Neural cell (in vitro differentiated cells): Measurements from ENCODE around the gene TARBP2. TPM values are rescaled to one million over a fixed set of nuclear protein-coding genes. Genes with fewer than 3 reads are reported as not detected.

Source experiments
- H2AFZ ChIP-seq: fragments of 200-600, 300-800 bp; sonication (generic), shearing (Covaris generic); 2 replicates; pipeline ENCODE4 v1.6.0; 2014; ENCODE audit warnings: low read depth, mild to moderate bottlenecking, antibody characterized with exemption, low read length, moderate library complexity
- H3F3A ChIP-seq: fragments of 200-600 bp; shearing (Covaris generic); 2 replicates; pipeline ENCODE4 v1.6.1; 2016; ENCODE audit warnings: mild to moderate bottlenecking, moderate library complexity, mixed read lengths, antibody characterized with exemption, low read length; ENCODE audit not compliant: insufficient read depth, poor library complexity, severe bottlenecking
- H3K27ac ChIP-seq: fragments of 200-600, 300-800 bp; sonication (generic), shearing (Covaris generic); 2 replicates; pipeline ENCODE4 v1.5.1; 2014; ENCODE audit warnings: mild to moderate bottlenecking, low read length, moderate library complexity
- H3K27me3 ChIP-seq: fragments of 300-800, 200-600 bp; sonication (generic), shearing (Covaris generic); 2 replicates; pipeline ENCODE4 v1.6.0; 2014; ENCODE audit warnings: mild to moderate bottlenecking, low read depth, low read length, moderate library complexity; ENCODE audit not compliant: insufficient read depth
- H3K36me3 ChIP-seq: fragments of 300-800, 200-600 bp; sonication (generic), shearing (Covaris generic); 2 replicates; pipeline ENCODE4 v1.5.1; 2014; ENCODE audit warnings: mild to moderate bottlenecking, antibody characterized with exemption, low read length, moderate library complexity; ENCODE audit not compliant: insufficient read depth
- H3K4me2 ChIP-seq: fragments of 300-800, 200-600 bp; sonication (generic), shearing (Covaris generic); 2 replicates; pipeline ENCODE4 v1.6.0; 2014; ENCODE audit warnings: mild to moderate bottlenecking, low read length
- H3K4me3 ChIP-seq: fragments of 300-800, 200-600 bp; sonication (generic), shearing (Covaris generic); 2 replicates; pipeline ENCODE4 v1.5.1; 2014; ENCODE audit warnings: mild to moderate bottlenecking, low read length, moderate library complexity
- H3K79me2 ChIP-seq: fragments of 200-600 bp; shearing (Covaris generic); replicated peaks from 2 replicates; pipeline ENCODE4 v1.6.0; 2014; ENCODE audit warnings: mild to moderate bottlenecking, low read length, moderate library complexity; ENCODE audit not compliant: insufficient read depth
- H3K9ac ChIP-seq: fragments of 300-800, 200-600 bp; sonication (generic), shearing (Covaris generic); 2 replicates; pipeline ENCODE4 v1.6.1; 2016; ENCODE audit warnings: mild to moderate bottlenecking, low read length, mixed read lengths
- H3K9me2 ChIP-seq: fragments of 200-600 bp; shearing (Covaris generic); 2 replicates; pipeline ENCODE4 v1.6.1; 2016; ENCODE audit warnings: mild to moderate bottlenecking, low read length, mixed read lengths; ENCODE audit not compliant: insufficient read depth
- H3K9me3 ChIP-seq: fragments of 200-600, 300-800 bp; sonication (generic), shearing (Covaris generic); 2 replicates; pipeline ENCODE4 v1.6.1; 2016; ENCODE audit warnings: mild to moderate bottlenecking, mixed run types, low read length, moderate library complexity, mixed read lengths
- H4K20me1 ChIP-seq: fragments of 200-600 bp; shearing (Covaris generic); 2 replicates; pipeline ENCODE4 v1.6.1; 2016; ENCODE audit warnings: mild to moderate bottlenecking, mixed run types; ENCODE audit not compliant: insufficient read depth
- CTCF ChIP-seq: fragments of 450-650 bp; IDR thresholded peaks from 2 replicates; pipeline ENCODE4 v1.5.1; 2014; ENCODE audit warnings: antibody characterized with exemption, mild to moderate bottlenecking, moderate library complexity; ENCODE audit not compliant: poor library complexity, severe bottlenecking
- EP300 ChIP-seq: fragments of 450-650 bp; conservative IDR thresholded peaks from 2 replicates; pipeline ENCODE4 v1.6.1; 2014; ENCODE audit warnings: antibody characterized with exemption, mild to moderate bottlenecking, moderate library complexity; ENCODE audit not compliant: poor library complexity, severe bottlenecking
- EZH2 ChIP-seq: fragments of 200-600, 300-800 bp; shearing (Covaris generic), sonication (generic); IDR thresholded peaks from 2 replicates; pipeline ENCODE4 v1.6.1; 2014; ENCODE audit warnings: antibody characterized with exemption, low read length, borderline replicate concordance, mild to moderate bottlenecking; ENCODE audit not compliant: insufficient read depth, poor library complexity, severe bottlenecking
- MXI1 ChIP-seq: fragments of 450-650 bp; conservative IDR thresholded peaks from 2 replicates; pipeline ENCODE4 v1.6.1; 2014; ENCODE audit warnings: antibody characterized with exemption, mild to moderate bottlenecking; ENCODE audit not compliant: poor library complexity, severe bottlenecking
- POLR2AphosphoS5 ChIP-seq: IDR thresholded peaks from 2 replicates; pipeline ENCODE4 v1.6.1; 2012
- RAD21 ChIP-seq: fragments of 450-650 bp; conservative IDR thresholded peaks from 2 replicates; pipeline ENCODE4 v1.6.1; 2014; ENCODE audit warnings: antibody characterized with exemption, mild to moderate bottlenecking, moderate library complexity
- REST ChIP-seq: IDR thresholded peaks from 2 replicates; pipeline ENCODE4 v1.6.1; 2012; ENCODE audit warnings: borderline replicate concordance
- SMC3 ChIP-seq: fragments of 450-650 bp; conservative IDR thresholded peaks from 2 replicates; pipeline ENCODE4 v1.6.1; 2014; ENCODE audit warnings: antibody characterized with exemption, mild to moderate bottlenecking, moderate library complexity; ENCODE audit not compliant: poor library complexity
- TAF1 ChIP-seq: IDR thresholded peaks from 2 replicates; pipeline ENCODE4 v1.6.1; 2012; ENCODE audit warnings: low read depth
- polyA plus RNA-seq: library from polyadenylated mRNA; depleted of rRNA; stranded (reverse); fragments of >200 nt; gene quantifications from 2 replicates; pipeline ENCODE4 v1.2.3, GENCODE V29; 2014

Gene TARBP2
- polyA plus RNA-seq, 1 donor from 2014 or later: 135 TPM

GRCh38 chr12:53486736-53487487, 14.2 kb upstream of the TARBP2 start:
- Histone ChIP-seq H3K9me3 (no peaks in the 10 kb centered on the region), H4K20me1 (peaks cover 7% of the 10 kb centered on the region)

More at GRCh38 chr12:53486736-53487487, 14.2 kb upstream of the TARBP2 start:
- no peaks in the 10 kb centered on the region for H3F3A ChIP-seq
- H3K9ac ChIP-seq: no peak overlapping the region
- no peak overlapping the region for H2AFZ ChIP-seq
- no peaks in the 10 kb centered on the region for H3K27me3 ChIP-seq
- TF ChIP-seq MXI1 (no peak), RAD21 (no peak), CTCF (no peak), EP300 (no peak), SMC3 (no peak), EZH2 (no peak), POLR2AphosphoS5 (no peak), TAF1 (no peak), REST (no peak)
- H3K4me2 ChIP-seq: no peak overlapping the region
- no peak overlapping the region for H3K27ac ChIP-seq
- H3K36me3 ChIP-seq: no peaks in the 10 kb centered on the region
- peaks cover 23% of the 10 kb centered on the region for H3K79me2 ChIP-seq
- no peak overlapping the region for H3K4me3 ChIP-seq
- no peaks in the 10 kb centered on the region for H3K9me2 ChIP-seq
